H4 (cell line): ENCODE measurements around the gene MFSD12. TPM values are rescaled to one million over a fixed set of nuclear protein-coding genes. Genes with fewer than 3 reads are reported as not detected.

ENCODE experiments used
- DNase-seq: peaks from one replicate; pipeline ENCODE4 v3.0.0-alpha.2; 2015; ENCODE audit warnings: low spot score
- total RNA-seq: library from RNA; depleted of rRNA; stranded (reverse); fragments of >200 nt; shearing (Covaris generic); gene quantifications from 2 replicates; pipeline ENCODE4 v1.2.3, GENCODE V29; 2014

MFSD12 gene
- total RNA-seq, 1 experiment from 2014 or later: 32.1 TPM

DNA sequence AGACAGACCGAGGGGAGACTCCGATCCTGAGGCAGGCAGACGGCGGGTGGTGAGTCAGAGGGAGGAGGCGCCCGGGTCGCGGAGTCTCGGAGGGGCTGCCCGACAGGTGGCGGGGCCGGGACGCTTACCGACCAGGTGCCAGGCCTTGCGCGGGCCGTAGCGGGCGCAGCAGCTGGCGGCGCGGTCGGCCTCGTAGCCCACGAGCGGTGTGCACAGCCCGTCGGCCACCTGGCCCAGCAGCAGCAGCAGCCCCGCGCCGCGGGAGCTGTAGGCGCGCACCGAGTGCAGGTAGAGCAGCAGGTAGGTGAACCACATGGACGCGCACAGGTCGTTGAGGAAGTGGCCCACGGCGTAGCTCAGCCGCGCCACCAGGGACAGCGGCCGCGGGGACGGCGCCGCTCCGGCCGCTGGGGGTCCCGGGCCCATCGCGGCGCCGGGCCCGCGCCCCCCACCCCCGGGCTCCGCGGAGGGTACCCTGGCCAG lies 367 bp downstream of the MFSD12 start:
- no peak for DNase-seq

- DNase-seq: no peak
These were observed 886 bp downstream of the MFSD12 start for GRCh38 chr19:3556423-3556977.

DNA sequence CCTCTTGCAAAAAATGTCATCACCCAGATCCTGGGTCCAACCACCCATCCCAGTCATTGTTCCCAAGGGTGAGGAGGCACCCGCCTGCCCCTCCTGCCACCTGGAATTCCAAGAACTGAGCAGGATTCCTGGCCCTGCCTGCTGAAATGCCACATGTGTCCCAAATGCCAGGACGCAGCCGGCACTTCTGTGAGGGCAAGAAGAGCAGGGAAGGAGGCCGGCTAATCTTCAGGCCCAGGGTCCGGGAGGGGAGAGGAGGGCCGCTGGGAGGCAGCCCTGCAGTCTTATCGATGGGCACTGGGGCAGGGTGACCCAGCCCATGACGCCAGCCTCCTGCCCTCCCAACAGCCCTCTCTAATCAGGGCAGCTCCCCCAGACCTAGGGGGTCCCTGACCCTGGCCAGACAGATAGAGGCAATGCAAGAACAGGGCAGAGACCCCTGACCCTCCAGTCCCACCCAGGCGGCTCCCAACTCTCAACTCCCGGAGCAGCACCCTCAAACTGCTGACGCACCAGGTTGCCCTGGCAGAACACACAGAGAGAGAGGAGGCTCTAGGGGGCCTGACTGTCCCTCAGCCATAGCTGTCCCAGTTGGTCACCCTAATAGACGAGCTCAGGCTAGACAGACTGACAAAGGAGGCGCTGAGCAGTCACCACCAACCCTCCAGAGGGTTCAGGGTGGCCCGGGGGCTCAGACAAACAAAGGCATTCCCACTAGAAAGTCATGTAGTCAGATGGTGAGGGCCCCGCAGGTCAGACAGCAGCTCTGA lies 1.5 kb downstream of the MFSD12 start:
- no peak for DNase-seq

DNA sequence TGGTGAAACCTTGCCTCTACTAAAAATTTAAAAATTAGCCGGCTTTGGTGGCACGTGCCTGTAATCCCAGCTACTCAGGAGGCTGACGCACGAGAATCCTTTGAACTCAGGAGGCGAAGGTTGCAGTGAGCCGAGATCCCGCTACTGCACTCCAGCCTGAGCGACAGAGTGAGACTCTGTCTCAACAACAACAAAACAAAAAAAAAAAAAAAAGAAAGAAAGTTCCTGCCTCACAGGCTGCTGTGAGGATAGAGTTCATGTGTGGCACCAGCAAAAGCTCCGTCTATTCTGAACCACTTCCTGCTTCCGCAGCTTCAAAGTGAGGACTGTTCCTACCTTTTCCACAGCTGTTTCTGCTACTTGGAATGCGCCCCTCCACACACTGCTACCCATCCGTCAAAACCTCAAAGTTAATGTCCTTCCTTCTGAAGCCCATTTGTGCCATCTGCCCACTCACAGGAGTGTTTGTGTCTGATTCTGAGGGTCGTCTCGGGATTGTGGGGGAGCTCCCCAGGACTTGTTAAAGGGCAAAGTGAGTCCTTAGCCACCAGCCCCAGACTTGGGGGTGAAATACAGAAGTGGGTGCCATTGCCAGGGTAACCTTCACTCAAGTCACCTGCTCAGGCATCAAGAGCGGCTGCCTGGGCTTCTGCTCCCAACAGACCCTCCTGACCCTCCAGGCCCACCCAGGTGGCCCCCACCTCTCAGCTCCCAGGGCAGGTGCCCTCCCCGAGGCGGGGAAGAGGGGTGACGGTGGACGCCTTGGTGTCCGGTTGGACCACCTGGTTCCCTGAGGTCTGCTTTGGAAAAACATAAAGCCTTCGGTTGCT lies 2.9 kb downstream of the MFSD12 start:
- no peak for DNase-seq

DNA sequence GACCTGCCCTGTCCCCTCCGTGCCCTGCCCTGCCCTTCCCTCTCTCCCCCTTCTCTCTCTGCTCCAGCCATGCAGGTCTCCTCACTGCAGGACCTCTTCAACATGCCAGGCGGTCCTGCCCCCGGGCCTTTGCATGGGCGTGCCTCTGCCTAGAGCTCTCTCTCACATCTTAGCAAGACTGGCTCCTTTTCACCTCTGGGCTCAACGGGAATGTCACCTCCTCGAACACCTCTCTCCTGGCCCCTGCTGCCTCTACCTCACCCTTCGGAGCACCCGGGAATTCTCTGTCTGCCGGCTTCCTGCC lies 5.6 kb downstream of the MFSD12 start:
- no peak for DNase-seq

DNA sequence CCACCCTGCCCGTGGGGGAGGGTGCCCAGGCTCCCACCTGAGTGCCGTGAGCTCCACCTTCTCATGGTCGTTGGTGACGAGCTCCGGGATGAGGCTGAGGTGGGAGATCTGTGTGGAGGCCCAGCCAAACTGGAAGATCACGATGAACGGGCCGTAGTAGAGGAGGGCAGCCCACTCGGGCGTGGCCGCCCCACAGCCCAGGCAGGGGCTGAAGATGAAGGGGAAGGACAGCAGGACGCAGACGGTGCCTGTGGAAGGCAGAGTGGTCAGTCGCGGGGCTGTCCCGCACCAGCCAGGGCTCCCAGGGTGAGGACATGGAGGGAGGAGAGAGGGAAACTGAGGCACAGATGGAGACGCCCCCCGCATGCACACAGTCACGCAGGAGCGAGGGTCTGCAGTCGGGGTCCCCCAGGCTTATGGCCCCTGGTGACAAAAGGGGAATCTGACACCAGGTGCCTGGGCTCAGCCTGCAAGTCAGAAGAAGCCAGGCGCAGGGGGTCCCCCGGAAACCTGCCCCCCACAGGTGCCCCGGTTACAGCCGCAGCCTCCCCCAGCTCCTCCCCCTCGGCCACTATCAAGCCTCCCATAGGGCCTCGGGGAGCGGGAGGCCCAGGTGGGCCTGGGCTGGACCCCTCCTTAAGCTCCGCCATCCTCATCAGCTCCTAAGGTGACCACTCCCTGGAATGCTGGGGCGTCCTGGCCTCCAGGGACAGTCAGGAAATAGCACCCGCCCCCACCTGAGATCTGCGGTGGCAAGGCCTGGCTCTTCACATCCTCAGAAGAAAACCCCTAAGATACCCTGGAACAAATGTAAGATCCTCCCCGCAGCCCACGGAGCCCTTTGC lies 6.2 kb downstream of the MFSD12 start:
- no peak for DNase-seq

DNA sequence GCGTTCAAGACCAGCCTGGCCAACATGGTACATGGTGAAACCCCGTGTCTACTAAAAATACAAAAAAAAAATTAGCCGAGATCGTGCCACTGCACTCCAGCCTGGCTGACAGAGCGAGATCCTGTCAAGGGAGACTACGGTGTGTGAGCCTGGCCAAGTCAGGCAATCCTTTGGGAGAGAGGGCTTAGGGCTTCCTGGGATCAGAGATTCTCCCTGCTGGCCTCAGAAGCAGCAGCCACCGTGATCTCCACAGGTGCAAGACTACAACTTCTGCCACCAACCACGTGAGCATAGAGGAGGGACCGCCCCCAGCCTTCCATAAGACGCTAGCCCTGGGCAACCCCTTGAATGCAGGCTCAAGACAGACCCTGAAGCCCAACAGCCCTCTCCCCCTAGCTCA lies 7.6 kb downstream of the MFSD12 start:
- DNase-seq: no peak

- no peak for DNase-seq
These were observed 8.8 kb downstream of the MFSD12 start for GRCh38 chr19:3548606-3549005.

GRCh38 chr19:3547767-3548282 lies 9.6 kb downstream of the MFSD12 start:
- DNase-seq: no peak

GRCh38 chr19:3547301-3547731 lies 10.1 kb downstream of the MFSD12 start:
- no peak for DNase-seq

DNA sequence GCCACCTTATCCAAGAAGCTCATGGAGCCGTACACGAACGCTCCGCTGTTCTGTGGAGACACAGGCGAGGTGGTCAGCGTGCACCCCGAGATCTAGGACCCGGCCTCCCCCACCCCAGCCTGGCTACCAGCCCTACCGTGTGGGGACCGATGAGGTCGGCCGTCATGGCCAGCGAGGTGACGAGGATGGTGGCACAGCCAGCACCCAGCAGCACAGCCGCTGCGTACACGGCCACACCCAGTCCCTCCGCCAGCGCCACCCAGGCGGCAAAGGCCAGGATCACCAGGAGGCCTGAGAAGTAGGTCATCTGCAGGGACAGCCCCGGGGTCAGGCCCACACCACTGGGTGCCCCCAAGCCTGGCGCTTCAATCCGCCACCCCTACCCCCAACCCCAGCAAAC lies 11.3 kb downstream of the MFSD12 start:
- DNase-seq: no peak

- DNase-seq: no peak
These were observed 11.7 kb downstream of the MFSD12 start for GRCh38 chr19:3545669-3546034.

DNA sequence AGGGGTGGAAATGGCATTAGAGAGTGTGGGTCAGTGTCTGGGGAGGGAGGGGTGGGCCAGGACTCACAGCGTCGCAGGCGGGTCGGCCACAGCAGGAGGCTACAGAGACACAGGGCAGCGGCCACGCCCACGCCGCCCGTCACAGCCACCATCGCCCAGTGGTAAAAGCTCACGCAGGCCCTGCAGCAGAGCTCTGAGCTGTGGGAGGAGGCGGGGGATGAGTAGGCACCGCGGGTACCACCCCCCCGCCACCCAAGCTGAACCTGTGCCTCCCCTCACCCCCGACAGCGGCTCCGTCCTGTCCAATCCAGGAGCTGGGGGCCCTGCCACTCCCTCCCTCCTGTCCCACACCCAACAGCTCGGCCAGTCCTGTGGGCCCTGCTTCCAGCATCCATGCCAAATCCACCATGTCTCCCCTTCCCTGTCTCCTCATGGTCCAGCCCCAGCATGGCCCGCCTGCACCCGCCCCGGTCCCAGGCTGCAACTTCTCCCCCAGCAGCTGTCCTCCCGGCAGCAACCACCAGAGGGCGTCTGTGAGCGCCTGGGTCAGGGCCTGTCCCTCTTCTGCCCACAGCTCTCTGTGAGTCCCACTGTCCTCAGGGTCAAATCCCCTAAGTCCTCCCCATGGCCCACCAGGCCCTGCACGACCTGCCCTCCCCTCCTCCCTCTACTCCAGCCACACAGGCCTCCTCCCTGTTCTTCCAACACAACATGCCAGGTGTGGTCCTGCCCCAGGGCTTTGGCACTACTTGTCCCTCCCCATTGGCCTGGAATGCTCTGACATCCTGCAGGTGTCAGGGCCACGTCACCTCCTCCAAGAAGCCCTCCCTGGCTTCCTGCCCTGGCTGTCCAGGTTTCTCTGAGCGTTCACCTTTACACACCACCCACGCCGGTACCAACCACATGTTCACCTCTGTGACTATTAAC lies 12.4 kb downstream of the MFSD12 start:
- no peak for DNase-seq

GRCh38 chr19:3544058-3544376 lies 13.4 kb downstream of the MFSD12 start:
- DNase-seq: no peak

DNA sequence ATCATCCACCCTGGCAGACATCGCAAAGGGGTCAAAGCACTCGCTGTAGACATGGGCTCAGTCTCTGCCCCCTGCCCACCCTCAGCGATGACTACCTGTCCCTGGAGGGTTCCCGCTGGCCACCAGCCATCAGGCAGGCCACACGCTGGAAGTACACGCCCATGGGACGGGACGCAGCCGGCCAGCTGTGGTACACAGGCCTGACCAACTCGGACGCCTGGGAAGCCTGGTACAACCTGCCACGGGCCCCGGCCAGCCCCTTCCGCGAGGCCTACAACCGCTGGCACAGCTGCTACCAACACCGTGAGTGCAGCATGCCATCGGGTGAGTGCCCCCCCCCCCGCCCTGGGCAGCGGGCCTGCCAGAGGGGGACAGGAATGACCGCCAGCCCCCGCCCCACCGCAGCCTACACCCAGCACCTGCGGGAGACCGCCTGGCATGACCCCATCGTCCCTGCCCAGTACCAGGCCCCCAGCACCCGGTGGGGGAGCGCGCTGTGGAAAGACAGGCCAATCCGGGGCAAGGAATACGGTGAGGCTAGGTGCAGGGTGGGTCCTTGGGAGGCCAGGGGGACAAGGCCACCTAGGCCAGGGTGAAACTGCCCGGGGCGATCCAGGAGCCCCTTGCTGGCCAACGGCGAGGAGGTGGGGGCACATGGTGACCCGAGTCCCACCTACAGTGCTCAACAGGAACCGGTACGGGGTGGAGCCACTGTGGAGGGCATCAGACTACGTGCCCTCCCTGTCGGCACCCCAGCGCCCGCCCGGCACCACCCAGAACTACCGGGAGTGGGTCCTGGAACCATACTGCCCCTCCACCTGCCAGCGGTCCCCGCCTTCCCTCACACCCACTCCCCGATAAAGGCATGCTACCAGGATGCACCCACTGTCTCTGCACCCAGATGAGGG lies 14.0 kb downstream of the MFSD12 start:
- DNase-seq: no peak

DNA sequence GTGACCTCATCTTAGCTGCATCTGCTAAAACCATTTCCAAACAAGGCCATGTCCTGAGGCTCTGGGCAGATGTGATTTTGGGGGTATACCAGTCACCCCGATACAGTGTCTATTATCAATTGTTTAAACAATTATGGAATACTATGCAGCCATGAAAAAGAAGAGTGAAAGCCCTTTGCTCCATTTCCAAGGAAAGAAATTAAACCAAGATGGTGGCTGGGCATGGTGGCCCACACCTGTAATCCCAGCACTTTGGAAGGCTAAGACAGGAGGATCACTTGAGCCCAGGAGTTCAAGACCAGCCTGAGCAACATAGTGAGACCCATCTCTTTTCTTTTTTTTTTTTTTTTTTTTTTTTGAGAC lies 17.6 kb downstream of the MFSD12 start:
- no peak for DNase-seq

GRCh38 chr19:3538965-3539755 lies 18.2 kb downstream of the MFSD12 start, which contains the start of gene TEKTIP1:
TSS of gene TEKTIP1 (plus strand) at chr19:3539174. CDS start at chr19:3539178, 4 bp downstream.
- DNase-seq: no peak

GRCh38 chr19:3538258-3538929 lies 19.0 kb downstream of the MFSD12 start:
- DNase-seq: no peak
